IPS-NIHi7 (cell line): ENCODE data around the gene RTL3.
A peak's percentile ranks its signal among the peaks of the same experiment; 100 is the strongest.
"Not testable (repeated sequence)": the region's sequence is repeated elsewhere in the genome, so short reads cannot be mapped to it uniquely, and the experiment has no call there.

Source experiments
- DNase-seq: peaks from one replicate; pipeline ENCODE4 v3.0.0; 2012; ENCODE audit warnings: mixed read lengths; ENCODE audit errors: extremely low spot score

RTL3 gene

DNA sequence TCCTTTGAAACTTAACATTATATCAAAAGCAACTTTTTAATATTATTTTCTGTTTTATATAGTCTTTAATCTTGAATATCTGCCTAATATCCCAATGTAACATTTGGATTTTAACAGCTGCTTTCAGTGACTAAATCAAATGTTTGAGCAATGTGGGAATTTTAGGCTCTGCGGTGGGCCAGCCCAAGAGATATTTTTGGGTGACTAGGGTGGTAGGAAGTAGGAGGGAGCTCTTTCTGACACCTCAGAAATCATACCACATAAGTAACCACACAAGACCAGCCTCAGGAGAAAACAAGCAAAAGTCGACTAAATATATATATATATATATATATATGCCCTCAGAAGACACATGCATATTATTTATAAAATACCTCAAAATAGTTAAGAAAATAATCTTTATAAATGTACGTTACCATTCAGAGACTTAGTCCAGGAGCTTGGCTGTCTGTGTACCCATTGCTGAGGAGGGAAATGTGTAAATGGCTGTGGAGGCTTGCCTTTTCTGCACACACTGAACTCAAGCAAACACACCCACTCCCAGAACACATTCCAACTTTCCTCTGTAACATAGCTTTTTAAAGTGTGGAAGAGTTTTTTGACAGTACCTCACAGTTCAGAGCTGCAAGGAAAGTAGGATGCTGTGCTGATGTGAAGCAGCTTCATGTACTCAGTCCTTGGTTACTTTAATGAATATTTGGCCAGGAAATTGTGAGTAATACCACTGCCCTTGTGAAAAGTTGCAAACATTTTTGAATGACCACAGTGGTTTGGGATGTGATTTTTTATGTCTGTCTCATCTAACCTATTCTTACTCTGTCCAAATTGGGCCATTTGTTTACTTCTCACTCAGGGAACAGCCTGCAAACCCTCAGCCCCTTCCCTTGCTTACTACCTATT is at the start of gene RTL3:
TSS of gene RTL3 (minus strand) at position 484 of the 900 bp plus-strand sequence. CDS start 908 bp downstream, outside the sequence.
- no peak for DNase-seq

DNA sequence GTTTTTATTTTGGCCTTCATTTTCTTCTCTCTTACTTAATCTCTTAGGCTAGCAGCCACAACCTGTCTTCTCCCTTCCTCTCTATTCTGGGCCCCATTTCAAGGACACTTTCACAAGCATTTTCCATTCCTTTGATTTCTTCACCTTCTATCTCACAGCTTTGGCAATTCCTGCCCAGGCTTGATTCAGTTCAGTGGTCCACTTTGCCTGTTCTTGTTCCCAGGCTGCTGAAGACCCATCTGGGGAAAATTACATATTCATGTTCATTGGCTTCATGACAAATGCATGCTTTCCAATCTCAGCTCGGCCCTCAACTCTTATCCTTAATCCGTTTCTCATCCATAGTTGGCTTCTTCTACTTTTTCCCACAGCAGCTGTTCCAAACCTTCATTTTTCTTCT is 49.7 kb upstream of the RTL3 start:
- no peak for DNase-seq

DNA sequence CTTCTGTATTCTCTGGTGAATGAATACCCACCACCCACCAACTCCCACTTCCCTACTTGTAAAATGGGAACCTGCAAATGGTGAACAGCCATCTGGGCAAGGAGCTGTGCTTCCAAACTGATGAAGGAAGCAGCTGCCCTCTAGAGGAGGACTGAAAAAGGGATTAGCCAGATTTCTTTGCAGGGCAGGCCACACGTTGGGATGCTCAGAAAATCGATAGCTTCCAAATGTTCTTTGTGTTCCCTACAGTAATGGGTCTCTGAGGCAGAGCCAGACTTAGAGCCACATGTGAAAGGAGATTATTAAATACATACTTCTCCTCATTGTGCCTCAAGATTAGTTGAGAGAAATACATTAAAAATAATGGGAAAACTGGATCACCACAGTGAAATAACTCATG is 49.1 kb upstream of the RTL3 start:
- peak; percentile 42 for DNase-seq

GRCh38 chrX:78706071-78706470 is 46.9 kb upstream of the RTL3 start:
- DNase-seq, result no peak

DNA sequence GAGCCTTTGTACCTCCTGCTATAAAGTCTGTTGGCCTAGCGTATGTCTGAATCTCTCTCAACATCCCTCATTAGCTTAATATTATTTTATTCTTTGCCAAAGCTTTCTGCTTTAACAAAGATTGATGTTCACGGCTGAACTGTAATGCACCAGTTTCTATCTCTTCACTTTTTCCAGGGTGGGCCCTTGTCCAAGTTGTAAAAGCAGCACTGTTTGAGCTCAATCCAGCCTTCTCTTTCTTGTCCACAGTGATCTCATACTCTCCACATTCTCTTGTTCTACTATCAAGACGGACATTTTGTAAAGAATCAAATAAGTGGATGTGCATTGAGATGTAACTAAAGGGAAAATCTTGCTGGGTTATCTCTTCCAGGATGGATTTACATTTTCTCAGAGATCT is 34.4 kb upstream of the RTL3 start:
- no peak for DNase-seq

DNA sequence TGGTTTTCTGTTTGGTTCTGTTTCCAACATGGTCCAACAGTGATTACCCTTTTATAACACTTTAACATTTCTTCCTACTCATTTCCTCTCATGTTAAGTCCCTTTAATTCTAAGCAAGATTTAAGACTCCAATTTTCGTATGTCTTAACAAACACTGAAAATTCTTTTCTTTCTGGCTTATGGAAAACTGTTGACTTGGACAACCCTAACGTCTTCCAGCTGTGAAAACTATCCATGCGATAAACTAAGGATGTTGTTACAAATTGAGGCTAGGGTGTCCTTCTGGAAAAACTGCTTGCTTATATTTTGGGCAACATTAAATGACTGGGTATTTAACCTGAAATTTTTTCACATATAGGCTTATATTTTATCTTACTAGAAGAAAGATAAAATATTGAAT is 33.9 kb upstream of the RTL3 start:
- no peak for DNase-seq

- DNase-seq, result no peak
Measured at GRCh38 chrX:78687586-78687985, 28.5 kb upstream of the RTL3 start.

- no peak for DNase-seq
Measured at GRCh38 chrX:78673246-78673645, 14.1 kb upstream of the RTL3 start.

- DNase-seq, result no peak
Measured at GRCh38 chrX:78665342-78665741, 6.2 kb upstream of the RTL3 start.

DNA sequence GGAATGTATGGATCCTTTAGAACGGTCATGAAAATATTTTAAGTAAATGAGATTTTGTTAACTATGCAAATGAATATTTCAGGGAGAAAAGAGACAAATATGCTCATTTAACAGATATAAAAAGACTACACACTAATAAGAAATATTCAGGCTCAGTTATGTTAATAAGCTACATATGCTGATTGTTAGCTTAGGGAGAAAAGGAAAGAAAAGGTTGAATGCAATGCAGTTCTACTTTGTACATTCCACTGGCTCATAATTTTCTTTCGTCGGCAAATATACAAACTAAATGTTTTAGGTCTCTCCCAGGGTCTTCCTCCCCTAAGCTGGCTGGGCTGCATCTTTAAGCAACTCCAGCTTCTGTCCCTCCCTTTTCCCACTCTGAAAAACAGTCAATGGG is 2.7 kb upstream of the RTL3 start:
- DNase-seq, result no peak

- no peak for DNase-seq
Measured at GRCh38 chrX:78659955-78660354, 827 bp upstream of the RTL3 start.

GRCh38 chrX:78658414-78658813 is 714 bp downstream of the RTL3 start:
- no peak for DNase-seq

GRCh38 chrX:78655642-78656041 is 3.5 kb downstream of the RTL3 start:
- no peak for DNase-seq

DNA sequence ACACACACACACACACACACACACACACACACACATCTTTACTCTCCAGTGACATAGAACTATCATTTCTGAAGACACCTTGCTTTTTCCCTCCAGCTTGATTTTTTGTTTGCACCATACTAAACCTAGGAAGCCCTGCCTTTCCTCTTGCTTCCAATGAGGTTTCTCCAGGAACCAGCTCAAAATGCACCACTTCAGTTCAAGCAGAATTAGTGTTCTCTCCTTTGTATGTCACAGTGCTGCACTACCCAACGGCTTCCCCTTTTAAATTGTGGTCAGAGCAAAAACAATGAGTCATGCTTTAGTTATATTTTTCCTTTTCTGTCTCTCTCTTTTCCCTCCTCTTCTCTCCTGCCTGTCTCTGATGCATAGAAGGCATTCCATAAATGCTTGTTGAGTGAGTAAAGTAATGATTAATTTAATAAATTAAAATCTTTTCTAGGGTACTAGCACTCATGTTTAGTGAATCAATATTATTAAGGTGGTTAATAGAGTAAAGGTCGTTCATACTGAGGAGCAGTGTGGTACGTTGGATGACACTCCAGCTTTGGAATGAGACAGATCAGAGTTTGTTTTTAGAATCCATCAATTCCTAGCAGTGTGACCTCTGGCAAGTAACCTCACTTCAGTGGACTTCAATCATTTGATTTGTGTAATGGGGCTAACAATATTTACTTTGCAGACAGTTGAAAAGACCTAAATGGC is 5.9 kb downstream of the RTL3 start:
- no peak for DNase-seq

DNA sequence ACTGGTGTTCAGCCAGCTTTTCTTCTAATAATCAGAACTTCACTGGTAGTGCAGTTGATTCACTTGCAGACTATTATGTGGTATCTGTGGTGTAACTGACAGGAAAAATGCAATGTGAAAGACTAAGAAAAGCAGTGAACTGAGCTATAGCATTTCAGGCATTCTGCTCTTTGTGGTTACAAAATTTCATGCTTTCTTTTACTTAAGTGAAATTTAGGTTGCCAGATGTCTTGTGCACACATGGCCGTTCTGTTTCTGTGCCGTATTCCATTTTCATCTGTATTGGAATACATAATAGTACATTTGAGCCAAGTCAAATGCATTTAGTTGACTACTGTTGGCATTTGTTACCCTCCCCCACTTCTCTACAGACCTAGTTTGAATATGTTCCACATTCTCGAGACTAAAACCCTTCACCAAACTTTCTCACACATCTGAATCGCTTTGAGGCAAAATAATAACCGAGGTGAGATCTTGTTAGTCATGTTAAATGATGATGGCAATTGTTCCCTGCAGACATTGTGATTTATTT is 8.2 kb downstream of the RTL3 start:
- DNase-seq, result no peak

GRCh38 chrX:78643874-78644273 is 15.3 kb downstream of the RTL3 start:
- no peak for DNase-seq

DNA sequence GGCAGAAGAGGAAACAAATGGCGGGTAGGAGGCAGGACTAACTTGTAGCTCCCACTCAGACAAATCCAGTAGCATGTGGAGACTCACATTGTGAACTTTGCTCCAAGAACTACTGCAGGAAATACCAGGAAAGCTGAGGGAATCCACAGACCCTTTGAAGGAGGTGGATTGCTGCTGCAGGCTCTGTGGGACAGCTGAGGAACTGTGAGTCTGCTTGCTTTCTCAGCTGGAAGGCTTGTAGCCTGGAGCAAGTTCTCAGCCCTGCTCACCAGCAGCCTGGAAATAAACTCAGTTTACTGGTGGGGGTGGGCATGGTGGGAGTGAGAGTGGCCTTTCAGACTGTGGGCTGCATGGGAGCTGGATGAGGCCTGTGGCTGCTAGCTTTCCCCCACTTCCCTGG is 16.0 kb downstream of the RTL3 start:
- DNase-seq, result no peak

GRCh38 chrX:78636096-78636495 is 23.0 kb downstream of the RTL3 start:
- DNase-seq, result not testable (repeated sequence)

DNA sequence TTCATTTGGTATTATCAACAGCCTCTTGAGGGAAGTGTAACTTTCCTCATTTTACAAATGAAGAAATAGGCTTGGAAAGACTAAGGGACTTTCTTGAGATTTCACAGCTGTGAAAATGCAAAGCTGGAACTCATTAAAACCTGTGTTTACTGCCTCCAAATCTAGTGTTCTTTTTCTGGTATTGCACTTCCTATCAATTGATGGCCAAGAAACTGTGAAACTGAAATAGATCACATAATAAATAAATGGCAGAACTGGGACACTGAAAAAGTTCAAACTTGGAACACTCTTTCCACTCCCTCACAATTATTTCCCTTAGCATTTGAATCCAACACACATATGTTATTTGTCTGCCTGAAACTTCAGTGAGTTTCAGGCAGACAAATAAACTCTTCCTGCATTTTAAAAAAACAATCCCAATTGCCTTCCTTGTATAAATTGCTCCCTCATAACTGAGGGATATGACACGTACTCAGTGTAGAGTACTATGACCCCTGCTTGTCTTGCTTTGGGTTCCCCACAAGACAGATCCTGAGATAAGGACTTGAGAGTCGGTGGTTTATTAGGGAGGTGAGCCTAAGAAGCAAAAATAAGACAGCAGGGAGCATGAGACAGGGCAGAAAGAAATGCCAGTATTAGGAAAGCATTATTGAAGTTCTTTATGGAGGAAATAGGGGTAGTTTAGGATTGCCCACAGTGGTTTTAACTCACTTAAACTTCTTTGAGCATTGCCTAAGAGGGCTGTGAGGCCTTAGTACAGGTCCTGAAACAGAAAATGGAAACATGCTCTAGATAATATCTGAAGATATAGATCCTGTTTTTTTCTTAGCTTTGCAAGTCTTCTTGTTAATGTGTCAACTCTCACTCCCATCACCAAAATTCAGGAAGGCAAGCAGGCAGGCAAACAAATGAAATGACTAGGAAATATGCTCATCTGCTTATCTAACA is 33.9 kb downstream of the RTL3 start:
- no peak for DNase-seq

GRCh38 chrX:78624426-78624825 is 34.7 kb downstream of the RTL3 start:
- DNase-seq, result no peak

- no peak for DNase-seq
Measured at GRCh38 chrX:78622831-78623230, 36.3 kb downstream of the RTL3 start.

- no peak for DNase-seq
Measured at GRCh38 chrX:78619834-78620233, 39.3 kb downstream of the RTL3 start.
